HCT116 (cell line): ENCODE data around the gene FRMPD1. TPM values are rescaled to one million over a fixed set of nuclear protein-coding genes. Genes with fewer than 3 reads are reported as not detected.

Source experiments
- ATAC-seq: fragments of 200-7000 bp; cut with Tn5 transposase; 2 replicates; pipeline ENCODE4 v1.9.1; 2020; ENCODE audit warnings: mild to moderate bottlenecking, moderate library complexity
- BruUV-seq: library from RNA; stranded (reverse); fragments of 400-500 nt; replicated peaks from 2 replicates; lab custom pipeline; 2021; lab: Mats Ljungman, UMichigan
- CTCF ChIA-PET: fragments of 300-600 bp; sonication (Branson Sonifier 250); formaldehyde crosslinking; loops from one replicate; lab custom pipeline; 2021; ENCODE audit warnings: antibody characterized with exemption; lab: Charles Lee
- POLR2A ChIA-PET: fragments of 300-600, 350-600 bp; sonication (Branson Sonifier 250); formaldehyde crosslinking; loops from one replicate; lab custom pipeline; 2021; ENCODE audit warnings: antibody characterized with exemption; lab: Charles Lee
- RAD21 ChIA-PET, 2 experiments: fragments of 300-600 bp; sonication (Branson Sonifier 250); formaldehyde crosslinking; loops; one replicate each; lab custom pipeline; 2023; ENCODE audit warnings: low total read pairs in 2 of 2; ENCODE audit not compliant: uncharacterized antibody in 2 of 2, unreplicated experiment in 2 of 2, low non-redundant PET in 1 of 2; lab: Charles Lee
- DNase-seq: peaks from one replicate; pipeline ENCODE4 v3.0.0-alpha.2; 2010; ENCODE audit warnings: low read depth, low spot score
- H2AFZ ChIP-seq: fragments of 200-600 bp; shearing (Covaris generic), sonication (generic); 2 replicates; pipeline ENCODE4 v1.6.1; 2017; ENCODE audit warnings: low read depth, mixed run types, mixed read lengths, antibody characterized with exemption, low read length; ENCODE audit not compliant: poor library complexity, severe bottlenecking
- H3K27ac ChIP-seq: 2 replicates; pipeline ENCODE4 v1.5.1; 2012; ENCODE audit warnings: low read depth, low read length
- H3K27me3 ChIP-seq: fragments of 200-600 bp; sonication (generic); 2 replicates; pipeline ENCODE4 v1.6.1; 2016; ENCODE audit warnings: mixed run types, low read length, mixed read lengths; ENCODE audit not compliant: insufficient read depth
- H3K36me3 ChIP-seq, 2 experiments: fragments of 200-500 bp in 1 of 2; fragments of 200-600 bp in 1 of 2; sonication (Bioruptor generic) in 1 of 2; sonication (generic) in 1 of 2; 2 replicates each; pipeline versions ENCODE4 v1.5.1 to v1.6.1; 2014 to 2016; ENCODE audit warnings: low read length in 2 of 2, inconsistent platforms in 1 of 2, mixed read lengths in 1 of 2, mixed run types in 1 of 2; ENCODE audit not compliant: insufficient read depth in 2 of 2, control insufficient read depth in 1 of 2
- H3K4me1 ChIP-seq, 2 experiments: fragments of 200-600 bp in 1 of 2; sonication (generic) in 1 of 2; 2 replicates each; pipeline versions ENCODE4 v1.5.1 to v1.6.1; 2012 to 2017; ENCODE audit warnings: low read length in 2 of 2, inconsistent platforms in 1 of 2, mild to moderate bottlenecking in 1 of 2, mixed read lengths in 1 of 2, mixed run types in 1 of 2, moderate library complexity in 1 of 2; ENCODE audit not compliant: insufficient read depth in 2 of 2, control insufficient read depth in 1 of 2
- H3K4me2 ChIP-seq: fragments of 200-600 bp; sonication (generic); 2 replicates; pipeline ENCODE4 v1.6.1; 2017; ENCODE audit warnings: mixed run types, low read length, mixed read lengths
- H3K4me3 ChIP-seq, 2 experiments: fragments of 200-600 bp in 1 of 2; sonication (generic) in 1 of 2; replicated peaks in 1 of 2; 2 replicates each; pipeline ENCODE4 v1.5.1; 2011 to 2016; ENCODE audit warnings: low read length in 2 of 2, control low read depth in 1 of 2, low read depth in 1 of 2, mild to moderate bottlenecking in 1 of 2, mixed read lengths in 1 of 2, mixed run types in 1 of 2
- H3K79me2 ChIP-seq: fragments of 200-600 bp; sonication (generic); 2 replicates; pipeline ENCODE4 v1.6.1; 2017; ENCODE audit warnings: mild to moderate bottlenecking, mixed run types, low read length, moderate library complexity, mixed read lengths; ENCODE audit not compliant: insufficient read depth
- H3K9ac ChIP-seq: fragments of 200-600 bp; sonication (generic); 2 replicates; pipeline ENCODE4 v1.6.1; 2016; ENCODE audit warnings: low read length, mixed read lengths
- H3K9me2 ChIP-seq: fragments of 200-600 bp; sonication (generic), shearing (Covaris generic); 2 replicates; pipeline ENCODE4 v1.6.1; 2017; ENCODE audit warnings: mixed run types, mild to moderate bottlenecking, moderate library complexity; ENCODE audit not compliant: insufficient read depth
- H3K9me3 ChIP-seq, 2 experiments: fragments of 200-500 bp in 1 of 2; fragments of 200-600 bp in 1 of 2; sonication (Bioruptor generic) in 1 of 2; sonication (generic) in 1 of 2; 2 replicates each; pipeline ENCODE4 v1.6.1; 2014 to 2017; ENCODE audit warnings: low read length in 2 of 2, mixed read lengths in 2 of 2, inconsistent platforms in 1 of 2, low read depth in 1 of 2, mild to moderate bottlenecking in 1 of 2, mixed run types in 1 of 2, moderate library complexity in 1 of 2; ENCODE audit not compliant: control insufficient read depth in 1 of 2, insufficient read depth in 1 of 2
- H4K20me1 ChIP-seq: fragments of 200-600 bp; sonication (generic), shearing (Covaris generic); 2 replicates; pipeline ENCODE4 v1.6.1; 2017; ENCODE audit warnings: mixed run types, mild to moderate bottlenecking, moderate library complexity; ENCODE audit not compliant: insufficient read depth
- ATF3 ChIP-seq: IDR thresholded peaks from 2 replicates; pipeline ENCODE4 v1.6.1; 2012
- CTCF ChIP-seq, 3 experiments: fragments of 200-600 bp in 1 of 3; sonication (generic) in 1 of 3; IDR thresholded peaks in 2 of 3; conservative IDR thresholded peaks in 1 of 3; 2 replicates each; pipeline ENCODE4 v1.5.1; 2012 to 2017; ENCODE audit warnings: low read depth in 2 of 3, low read length in 2 of 3, antibody characterized with exemption in 1 of 3, borderline replicate concordance in 1 of 3, control low read depth in 1 of 3, mild to moderate bottlenecking in 1 of 3, mixed read lengths in 1 of 3, mixed run types in 1 of 3, moderate library complexity in 1 of 3; ENCODE audit not compliant: insufficient read depth in 1 of 3
- ELF1 ChIP-seq: IDR thresholded peaks from 2 replicates; pipeline ENCODE4 v1.6.1; 2012; ENCODE audit warnings: low read depth, borderline replicate concordance
- JUND ChIP-seq: IDR thresholded peaks from 2 replicates; pipeline ENCODE4 v1.6.1; 2012
- MAX ChIP-seq: IDR thresholded peaks from 2 replicates; pipeline ENCODE4 v1.6.1; 2012
- RAD21 ChIP-seq: IDR thresholded peaks from 2 replicates; pipeline ENCODE4 v1.6.1; 2012; ENCODE audit warnings: low read depth, mild to moderate bottlenecking
- REST ChIP-seq: IDR thresholded peaks from 2 replicates; pipeline ENCODE4 v1.6.1; 2012; ENCODE audit warnings: low read depth
- SIN3A ChIP-seq: IDR thresholded peaks from 2 replicates; pipeline ENCODE4 v1.6.1; 2012; ENCODE audit warnings: low read depth
- ZBTB33 ChIP-seq: IDR thresholded peaks from 2 replicates; pipeline ENCODE4 v1.6.1; 2011; ENCODE audit warnings: mild to moderate bottlenecking, low read length, moderate library complexity; ENCODE audit not compliant: insufficient replicate concordance; ENCODE audit errors: extremely low read depth
- ZFX ChIP-seq: fragments of 450-650 bp; IDR thresholded peaks from 2 replicates; pipeline ENCODE4 v1.6.1; 2017
- intact Hi-C: fragments of 100-400 bp; cut with micrococcal nuclease; formaldehyde crosslinking; loops from 2 replicates; pipeline ENCODE4 v1.10.0; 2022
- total RNA-seq: library from RNA; stranded (reverse); gene quantifications from one replicate; pipeline ENCODE4 v1.2.1, GENCODE V29; 2021; ENCODE audit not compliant: unreplicated experiment

FRMPD1 gene
- total RNA-seq, 1 experiment from 2014 or later: 0.52 TPM

GRCh38 chr9:37740128-37740527 is 89.4 kb downstream of the FRMPD1 start:
- ATAC-seq: no peak
- Histone ChIP-seq H4K20me1 (no peaks in the 10 kb centered on the region), H2AFZ (no peak overlapping the region), H3K9me2 (no peaks in the 10 kb centered on the region), H3K27ac (no peak overlapping the region), H3K36me3 (no peaks in the 10 kb centered on the region)
- ChIA-PET POLR2A (no interaction called here), RAD21 (no interaction called here)
- no peak for TF ChIP-seq JUND
- TF ChIP-seq ELF1: no peak
- TF ChIP-seq RAD21: no peak
- TF ChIP-seq, all 23 proteins: peak for 0
- no peak overlapping the region for H3K9ac ChIP-seq
- no peak for DNase-seq
- no peaks in the 10 kb centered on the region for H3K79me2 ChIP-seq
- intact Hi-C loops: loop anchor here (10.0 kb wide), 1 partner anchor 255 kb away; the partner anchor contains the start of gene POLR1E
- no peak overlapping the region for H3K4me2 ChIP-seq
- 0 out of 2 replicates have a peak, but pooled peaks cover under 1% of the 10 kb centered on the region for H3K27me3 ChIP-seq
- no peaks in the 10 kb centered on the region for H3K9me3 ChIP-seq
- H3K4me3 ChIP-seq: no peak overlapping the region
- BruUV-seq: no TSS peak
- CTCF ChIA-PET: no interaction called here
- no peaks in the 10 kb centered on the region for H3K4me1 ChIP-seq

- ChIA-PET POLR2A (no interaction called here), RAD21 (no interaction called here)
- ATAC-seq: no peak
- no peak for TF ChIP-seq MAX
- no peak for TF ChIP-seq ATF3
- no peak for TF ChIP-seq SIN3A
- TF ChIP-seq CTCF (IDR thresholded peaks at IDR 0.05 in 2 of 3, conservative IDR thresholded peaks at IDR 0.05 in 1 of 3; ENCODE audit: borderline replicate concordance in 1 of 3, insufficient read depth in 1 of 3, low read depth in 2 of 3, low read length in 2 of 3): no peak
- no peak for TF ChIP-seq ZBTB33
- TF ChIP-seq REST: no peak
- TF ChIP-seq JUND: no peak
- TF ChIP-seq ZFX: no peak
These were observed 90.0 kb downstream of the FRMPD1 start for GRCh38 chr9:37740631-37741328.

More at GRCh38 chr9:37740631-37741328, 90.0 kb downstream of the FRMPD1 start:
- H3K4me1 ChIP-seq: no peaks in the 10 kb centered on the region
- no peaks in the 10 kb centered on the region for H3K9me3 ChIP-seq
- H3K79me2 ChIP-seq: no peaks in the 10 kb centered on the region
- H3K27me3 ChIP-seq: no peaks in the 10 kb centered on the region
- no peak overlapping the region for H3K27ac ChIP-seq
- no peaks in the 10 kb centered on the region for H3K36me3 ChIP-seq
- no peak for DNase-seq
- no peaks in the 10 kb centered on the region for H3K9me2 ChIP-seq
- no peak overlapping the region for H3K9ac ChIP-seq
- intact Hi-C loops: loop anchor here (10.0 kb wide), 1 partner anchor 256 kb away; the partner anchor contains the start of gene POLR1E
- no TSS peak for BruUV-seq
- no peak overlapping the region for H3K4me2 ChIP-seq
- no peak overlapping the region for H3K4me3 ChIP-seq
- no peak overlapping the region for H2AFZ ChIP-seq
- CTCF ChIA-PET: no interaction called here
- H4K20me1 ChIP-seq: no peaks in the 10 kb centered on the region
